NCI-H1417 (cell line): ENCODE data around the gene ZP1.
A peak's percentile ranks its signal among the peaks of the same experiment; 100 is the strongest.

Experiments
- DNase-seq, 3 experiments: peaks; one replicate each; lab custom pipeline; 2025; lab: John Stamatoyannopoulos, UW

ZP1 gene

GRCh38 chr11:60859616-60860250 is 7.6 kb upstream of the ZP1 start:
- DNase-seq, result no peak

GRCh38 chr11:60860943-60861342 is 6.4 kb upstream of the ZP1 start:
- DNase-seq, result peak in 1 of 3 experiments; percentile 12

- DNase-seq, result no peak
Observed at GRCh38 chr11:60862171-60862570, 5.2 kb upstream of the ZP1 start.

- DNase-seq, result no peak
Observed at GRCh38 chr11:60863550-60864521, 3.5 kb upstream of the ZP1 start.

GRCh38 chr11:60864856-60865513 is 2.4 kb upstream of the ZP1 start:
- DNase-seq, result no peak

GRCh38 chr11:60867871-60868681 is 734 bp downstream of the ZP1 start:
- no peak for DNase-seq

- no peak for DNase-seq
Observed at GRCh38 chr11:60868682-60869450, 1.5 kb downstream of the ZP1 start.

- DNase-seq, result no peak
Observed at GRCh38 chr11:60869451-60869825, 2.1 kb downstream of the ZP1 start.

- DNase-seq, result peak in 2 of 3 experiments; percentile 72 to 88
Observed at GRCh38 chr11:60870276-60870675, 2.9 kb downstream of the ZP1 start.

- no peak for DNase-seq
Observed at GRCh38 chr11:60870733-60871377, 3.5 kb downstream of the ZP1 start.

- no peak for DNase-seq
Observed at GRCh38 chr11:60871378-60872061, 4.2 kb downstream of the ZP1 start.

- DNase-seq, result no peak
Observed at GRCh38 chr11:60872124-60872960, 5.0 kb downstream of the ZP1 start.

- DNase-seq, result no peak
Observed at GRCh38 chr11:60872961-60873524, 5.7 kb downstream of the ZP1 start.

GRCh38 chr11:60873533-60873932 is 6.2 kb downstream of the ZP1 start:
- no peak for DNase-seq

- no peak for DNase-seq
Observed at GRCh38 chr11:60874421-60875365, 7.4 kb downstream of the ZP1 start.

GRCh38 chr11:60875366-60876167 is 8.2 kb downstream of the ZP1 start:
- no peak for DNase-seq

GRCh38 chr11:60876168-60876485 is 8.8 kb downstream of the ZP1 start:
- no peak for DNase-seq
